Right lobe of liver (tissue), 4 donors: ENCODE results near the gene PRSS1.

Source experiments
- POLR2A ChIP-seq: fragments of 450-650 bp; IDR thresholded peaks from one replicate; pipeline ENCODE4 v1.6.1; 2017; ENCODE audit warnings: antibody characterized with exemption, mild to moderate bottlenecking
- TF ChIP-seq, protein P1 (sequence below), 4 donors: fragments of 200-600 bp in 3 of 4; fragments of 450-650 bp in 1 of 4; IDR thresholded peaks; one replicate each; pipeline versions ENCODE4 v1.5.1 to v1.8.0; 2016 to 2022; ENCODE audit warnings: antibody characterized with exemption in 4 of 4, mild to moderate bottlenecking in 2 of 4
- donor health status: DM: no; HTN: no; CAD: no.
- donor health status: DM: no; HTN: no; CAD: no.
- donor health status: DM: no; HTN: yes; CAD: no.

GRCh38 chr7:142802301-142802700 is 53.0 kb downstream of the PRSS1 start:
- TF ChIP-seq, protein P1, sequence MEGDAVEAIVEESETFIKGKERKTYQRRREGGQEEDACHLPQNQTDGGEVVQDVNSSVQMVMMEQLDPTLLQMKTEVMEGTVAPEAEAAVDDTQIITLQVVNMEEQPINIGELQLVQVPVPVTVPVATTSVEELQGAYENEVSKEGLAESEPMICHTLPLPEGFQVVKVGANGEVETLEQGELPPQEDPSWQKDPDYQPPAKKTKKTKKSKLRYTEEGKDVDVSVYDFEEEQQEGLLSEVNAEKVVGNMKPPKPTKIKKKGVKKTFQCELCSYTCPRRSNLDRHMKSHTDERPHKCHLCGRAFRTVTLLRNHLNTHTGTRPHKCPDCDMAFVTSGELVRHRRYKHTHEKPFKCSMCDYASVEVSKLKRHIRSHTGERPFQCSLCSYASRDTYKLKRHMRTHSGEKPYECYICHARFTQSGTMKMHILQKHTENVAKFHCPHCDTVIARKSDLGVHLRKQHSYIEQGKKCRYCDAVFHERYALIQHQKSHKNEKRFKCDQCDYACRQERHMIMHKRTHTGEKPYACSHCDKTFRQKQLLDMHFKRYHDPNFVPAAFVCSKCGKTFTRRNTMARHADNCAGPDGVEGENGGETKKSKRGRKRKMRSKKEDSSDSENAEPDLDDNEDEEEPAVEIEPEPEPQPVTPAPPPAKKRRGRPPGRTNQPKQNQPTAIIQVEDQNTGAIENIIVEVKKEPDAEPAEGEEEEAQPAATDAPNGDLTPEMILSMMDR (IDR thresholded peaks at IDR 0.05) = no peak
- TF ChIP-seq POLR2A = no peak
